NCI-H1105 treated with DMSO at 0.1 percent for 48 hours (cell line): ENCODE data around the gene SMLR1.

ENCODE experiments used
- DNase-seq: peaks from one replicate; lab custom pipeline; 2025; lab: John Stamatoyannopoulos, UW

The SMLR1 gene

GRCh38 chr6:130851026-130851425, 23.8 kb downstream of the SMLR1 start:
- DNase-seq: no peak

- DNase-seq: no peak
Measured at GRCh38 chr6:130852844-130853554, 25.8 kb downstream of the SMLR1 start.

GRCh38 chr6:130853555-130854183, 26.5 kb downstream of the SMLR1 start:
- no peak for DNase-seq

GRCh38 chr6:130858054-130858453, 30.8 kb downstream of the SMLR1 start:
- DNase-seq: no peak

- DNase-seq: no peak
Measured at GRCh38 chr6:130858498-130859160, 31.4 kb downstream of the SMLR1 start.

- no peak for DNase-seq
Measured at GRCh38 chr6:130859161-130859867, 32.1 kb downstream of the SMLR1 start.

GRCh38 chr6:130862370-130862769, 35.2 kb downstream of the SMLR1 start:
- no peak for DNase-seq

- no peak for DNase-seq
Measured at GRCh38 chr6:130863415-130864230, 36.4 kb downstream of the SMLR1 start.

- DNase-seq: no peak
Measured at GRCh38 chr6:130864344-130864743, 37.1 kb downstream of the SMLR1 start.

GRCh38 chr6:130865793-130866192, 38.6 kb downstream of the SMLR1 start:
- no peak for DNase-seq

GRCh38 chr6:130869681-130870080, 42.5 kb downstream of the SMLR1 start:
- no peak for DNase-seq

- DNase-seq: no peak
Measured at GRCh38 chr6:130870179-130870880, 43.1 kb downstream of the SMLR1 start.

GRCh38 chr6:130872250-130873095, 45.3 kb downstream of the SMLR1 start:
- peak; percentile 42 for DNase-seq

- DNase-seq: no peak
Measured at GRCh38 chr6:130873746-130874145, 46.5 kb downstream of the SMLR1 start.

- DNase-seq: no peak
Measured at GRCh38 chr6:130879826-130880225, 52.6 kb downstream of the SMLR1 start.

- no peak for DNase-seq
Measured at GRCh38 chr6:130882370-130882769, 55.2 kb downstream of the SMLR1 start.

GRCh38 chr6:130885392-130886192, 58.4 kb downstream of the SMLR1 start:
- DNase-seq: peak; percentile 71
